GM10248 (cell line): ENCODE measurements around the gene CALD1.

ENCODE experiments used
- CTCF ChIA-PET: fragments of 300-600 bp; sonication (Branson Sonifier 250); formaldehyde crosslinking; extraction: SDS; loops from one replicate; lab custom pipeline; 2021; ENCODE audit warnings: antibody characterized with exemption; lab: Yijun Ruan, JAX
- POLR2A ChIA-PET: fragments of 350-650 bp; sonication (Branson Sonifier 250); formaldehyde crosslinking; extraction: SDS; loops from one replicate; lab custom pipeline; 2020; ENCODE audit warnings: antibody characterized with exemption; lab: Yijun Ruan, JAX
- DNase-seq: peaks from one replicate; pipeline ENCODE4 v3.0.0; 2012; ENCODE audit errors: extremely low spot score
- TF ChIP-seq, protein P1 (sequence below): IDR thresholded peaks from 2 replicates; pipeline ENCODE4 v1.5.1; 2012; ENCODE audit warnings: mild to moderate bottlenecking, low read depth; ENCODE audit errors: extremely low read depth, missing control alignments, control extremely low read depth

The CALD1 gene

DNA sequence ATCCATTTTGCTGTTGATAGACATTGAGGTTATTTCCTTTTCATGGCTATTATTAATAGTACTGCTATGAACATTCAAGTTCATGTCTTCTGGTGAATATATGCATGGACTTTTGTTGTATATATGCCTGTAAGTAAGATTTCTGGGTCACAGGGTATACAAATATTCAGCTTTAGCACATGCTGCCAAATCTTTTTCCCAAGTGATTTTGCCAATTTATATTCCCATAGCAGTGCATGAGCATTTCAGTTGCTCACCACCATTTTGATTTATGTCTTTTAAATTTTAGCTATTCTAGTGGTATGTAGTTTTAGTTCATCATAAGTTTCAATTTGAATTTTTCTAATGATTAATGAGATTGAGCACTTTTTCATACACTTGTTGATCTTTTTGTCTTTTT, 59.9 kb downstream of the CALD1 start:
- CTCF ChIA-PET, result interaction anchor here (0.7 to 1.6 kb wide), 2 partner anchors 8 to 26 kb away, joined by 3 to 4 read pairs; no protein-coding TSS in a partner anchor
- TF ChIP-seq, protein P1, sequence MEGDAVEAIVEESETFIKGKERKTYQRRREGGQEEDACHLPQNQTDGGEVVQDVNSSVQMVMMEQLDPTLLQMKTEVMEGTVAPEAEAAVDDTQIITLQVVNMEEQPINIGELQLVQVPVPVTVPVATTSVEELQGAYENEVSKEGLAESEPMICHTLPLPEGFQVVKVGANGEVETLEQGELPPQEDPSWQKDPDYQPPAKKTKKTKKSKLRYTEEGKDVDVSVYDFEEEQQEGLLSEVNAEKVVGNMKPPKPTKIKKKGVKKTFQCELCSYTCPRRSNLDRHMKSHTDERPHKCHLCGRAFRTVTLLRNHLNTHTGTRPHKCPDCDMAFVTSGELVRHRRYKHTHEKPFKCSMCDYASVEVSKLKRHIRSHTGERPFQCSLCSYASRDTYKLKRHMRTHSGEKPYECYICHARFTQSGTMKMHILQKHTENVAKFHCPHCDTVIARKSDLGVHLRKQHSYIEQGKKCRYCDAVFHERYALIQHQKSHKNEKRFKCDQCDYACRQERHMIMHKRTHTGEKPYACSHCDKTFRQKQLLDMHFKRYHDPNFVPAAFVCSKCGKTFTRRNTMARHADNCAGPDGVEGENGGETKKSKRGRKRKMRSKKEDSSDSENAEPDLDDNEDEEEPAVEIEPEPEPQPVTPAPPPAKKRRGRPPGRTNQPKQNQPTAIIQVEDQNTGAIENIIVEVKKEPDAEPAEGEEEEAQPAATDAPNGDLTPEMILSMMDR, result no peak
- no peak for DNase-seq
- POLR2A ChIA-PET, result no interaction called here

DNA sequence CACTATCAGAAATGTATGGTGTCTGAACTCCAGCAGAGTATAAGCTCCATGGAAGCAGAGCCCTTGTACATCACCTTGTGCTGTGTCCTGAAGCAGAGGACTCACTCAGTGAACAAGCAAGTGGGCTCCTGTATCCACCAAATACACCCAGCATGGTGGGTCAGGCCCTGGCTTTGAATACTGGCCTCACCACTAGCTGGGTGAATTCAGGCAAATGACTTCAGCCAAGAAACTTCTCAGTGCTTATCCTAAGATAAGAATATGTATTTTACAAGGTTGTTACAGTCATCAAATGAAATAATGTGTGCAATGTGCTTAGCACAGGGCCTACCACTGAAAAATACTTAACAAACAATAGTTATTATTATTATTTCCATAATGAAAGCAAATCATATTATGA, 62.6 kb downstream of the CALD1 start:
- POLR2A ChIA-PET, result no interaction called here
- CTCF ChIA-PET, result interaction anchor here (1.2 kb wide), 1 partner anchor 55 kb away, joined by 3 read pairs; no protein-coding TSS in a partner anchor
- DNase-seq, result no peak
- TF ChIP-seq, protein P1, result no peak

DNA sequence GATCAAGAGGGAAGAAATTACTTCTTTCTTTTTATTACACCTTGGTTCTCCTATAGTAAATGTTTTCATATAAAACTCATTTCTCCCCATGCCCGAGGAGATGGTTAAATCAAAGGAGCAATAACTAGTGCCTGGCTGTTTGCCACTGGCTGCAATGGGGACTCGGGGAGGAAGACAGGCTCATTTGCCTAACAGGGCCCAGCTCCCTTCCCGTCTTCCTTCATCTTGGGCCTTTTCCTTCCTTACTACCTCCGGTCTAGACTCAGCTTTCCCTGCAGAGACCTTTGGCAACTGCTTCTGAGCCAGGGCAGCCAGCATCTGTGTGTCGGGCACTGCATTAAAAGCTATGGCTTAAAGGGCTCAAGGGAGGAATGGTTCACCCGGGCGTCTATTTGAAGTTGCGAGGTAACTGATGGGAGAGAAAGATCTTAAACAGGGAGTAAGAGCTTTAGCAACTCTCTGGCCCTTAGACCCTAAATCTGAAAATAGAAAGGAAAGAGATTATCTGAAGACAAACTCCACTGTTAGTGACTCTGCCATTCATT, 63.5 kb downstream of the CALD1 start:
- CTCF ChIA-PET, result interaction anchor here (0.9 to 1.6 kb wide), 4 partner anchors 8 to 30 kb away, joined by 3 read pairs; no protein-coding TSS in a partner anchor
- DNase-seq, result no peak
- POLR2A ChIA-PET, result no interaction called here
- TF ChIP-seq, protein P1, result no peak

DNA sequence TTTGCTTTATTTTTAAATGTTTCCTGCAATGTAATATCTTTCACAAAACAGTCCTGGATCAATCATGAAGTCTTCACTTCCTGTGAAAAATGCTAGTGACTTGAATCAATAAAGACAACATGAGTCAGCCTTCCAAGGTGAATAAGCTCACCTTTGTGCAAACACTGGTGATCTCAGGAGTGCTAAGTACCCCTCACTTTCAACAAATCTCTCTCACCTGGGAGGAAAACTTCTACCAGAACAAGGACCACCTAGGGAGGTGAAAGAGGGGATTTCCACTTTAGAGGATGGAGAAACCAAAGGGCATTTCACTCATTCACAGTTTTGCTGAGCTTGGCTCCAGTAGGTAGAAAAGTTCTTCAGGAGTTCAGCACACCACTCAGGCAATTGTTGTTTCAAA, 64.8 kb downstream of the CALD1 start:
- ChIA-PET CTCF (interaction anchor here (1.1 to 1.6 kb wide), 2 partner anchors 7 to 31 kb away, joined by 3 read pairs; no protein-coding TSS in a partner anchor), POLR2A (no interaction called here)
- DNase-seq, result no peak
- TF ChIP-seq, protein P1, result no peak

DNA sequence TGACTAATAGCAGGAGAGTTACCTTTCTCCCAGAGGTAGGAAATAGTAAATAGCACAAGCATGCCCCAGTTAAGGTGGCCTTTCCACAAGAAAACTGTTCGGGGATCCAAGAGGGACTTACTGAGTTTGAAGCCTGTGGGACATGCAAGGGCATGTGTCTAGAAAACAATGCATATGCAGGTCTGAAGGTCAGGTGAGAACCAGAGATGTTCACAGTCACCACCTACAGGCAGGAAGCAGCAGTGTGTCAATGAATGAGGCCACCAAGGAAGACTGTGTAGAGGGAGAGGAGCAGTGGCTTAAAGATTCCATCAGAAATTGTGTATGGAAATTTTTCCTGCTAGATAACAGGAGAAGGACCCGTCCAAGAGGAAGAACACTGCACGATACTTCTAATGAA, 66.0 kb downstream of the CALD1 start:
- peak; percentile 26 for DNase-seq
- POLR2A ChIA-PET, result no interaction called here
- CTCF ChIA-PET, result interaction anchor here (1.0 to 2.4 kb wide), 4 partner anchors 12 to 214 kb away, joined by 3 to 10 read pairs (median 4); partner anchors contain the start of gene AGBL3
- TF ChIP-seq, protein P1, result peak; percentile 34

DNA sequence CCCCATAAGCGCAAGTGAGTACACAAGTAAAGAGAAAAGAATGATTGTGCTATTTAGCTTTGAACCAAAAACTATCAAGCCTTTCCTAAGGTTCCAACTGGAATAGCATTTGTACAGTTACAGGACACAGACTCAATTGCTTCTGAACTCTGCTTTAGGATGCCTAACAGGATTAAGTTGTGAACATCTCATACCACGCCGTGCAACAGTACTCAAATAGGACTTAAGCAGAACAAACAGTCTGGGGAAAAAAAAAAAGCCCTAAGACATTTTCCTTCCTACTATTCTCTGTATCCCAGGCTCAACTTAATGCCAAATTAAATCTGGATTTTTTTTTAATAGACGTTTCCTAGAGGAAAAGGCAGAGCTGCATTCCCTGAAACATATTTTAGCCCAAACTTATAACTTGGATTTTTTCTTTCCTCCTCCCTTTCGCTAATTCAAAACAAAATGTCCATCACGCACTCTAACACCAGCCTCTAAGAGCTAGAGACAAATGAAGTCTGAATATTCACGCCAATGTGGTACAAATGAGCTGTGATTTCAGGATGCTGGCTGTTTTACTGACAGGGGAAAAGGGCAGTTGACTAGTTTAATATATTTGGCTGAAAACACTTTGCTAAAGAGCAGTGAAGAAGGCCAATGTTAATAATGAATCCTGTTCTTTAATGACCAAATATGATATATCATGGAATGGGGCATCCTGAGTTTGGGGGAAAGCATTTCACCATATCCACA, 68.6 kb downstream of the CALD1 start:
- TF ChIP-seq, protein P1, result no peak
- CTCF ChIA-PET, result interaction anchor here (1.3 kb wide), 2 partner anchors 9 to 13 kb away, joined by 3 to 4 read pairs; no protein-coding TSS in a partner anchor
- no peak for DNase-seq

More for the DNA sequence above, 68.6 kb downstream of the CALD1 start:
- POLR2A ChIA-PET, result no interaction called here
